HG03135 (cell line): ENCODE measurements around the gene PCSK7.

Source experiments
- ATAC-seq: cut with Tn5 transposase; IDR thresholded peaks from one replicate; pipeline ENCODE4 v1.9.1; 2021; ENCODE audit warnings: mild to moderate bottlenecking, moderate library complexity; ENCODE audit not compliant: unreplicated experiment

The PCSK7 gene

DNA sequence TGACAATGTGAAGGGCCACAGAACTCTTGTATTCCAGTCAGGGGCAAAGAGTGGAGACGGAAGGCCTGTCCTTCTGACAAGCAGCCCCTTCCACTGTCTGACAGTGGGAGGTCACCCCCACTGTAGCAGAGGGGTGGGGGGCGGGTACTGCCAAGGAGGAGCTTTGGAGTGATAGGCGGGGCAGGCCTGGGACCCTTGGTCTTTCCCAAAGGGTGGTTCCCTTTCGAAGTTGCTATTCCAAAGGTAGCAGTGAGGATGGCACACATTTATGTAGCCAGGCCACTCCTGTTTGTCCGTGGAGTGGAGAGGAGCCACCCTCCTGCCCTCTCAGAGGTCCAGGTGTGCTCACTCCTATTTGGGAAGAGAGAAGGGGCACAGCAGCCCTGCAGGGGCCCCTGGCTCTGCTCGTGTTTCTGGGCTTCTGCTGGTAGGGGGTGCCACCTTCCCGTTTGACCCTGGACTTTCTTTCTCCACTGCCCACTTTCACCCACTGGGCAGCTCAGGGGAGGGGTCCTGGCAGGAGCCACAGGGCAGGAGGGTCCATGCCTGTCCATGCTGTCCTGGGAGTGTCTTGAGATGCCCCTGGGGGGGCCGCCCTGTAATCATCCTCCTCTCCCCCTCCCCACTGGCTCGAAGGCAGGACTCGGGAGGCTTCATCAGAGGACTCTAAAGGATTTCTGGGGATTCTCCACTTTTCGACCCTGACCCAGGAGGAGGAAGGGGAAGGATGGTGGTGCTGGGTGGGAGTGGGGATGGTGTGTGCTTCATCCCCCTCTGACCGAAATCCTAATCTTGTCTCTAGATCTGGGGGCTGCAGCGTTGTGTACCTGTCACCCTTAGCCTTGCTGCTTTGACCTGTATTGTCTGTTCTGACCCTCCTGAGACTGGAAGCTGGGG lies 31.7 kb downstream of the PCSK7 start:
- ATAC-seq, result no peak

DNA sequence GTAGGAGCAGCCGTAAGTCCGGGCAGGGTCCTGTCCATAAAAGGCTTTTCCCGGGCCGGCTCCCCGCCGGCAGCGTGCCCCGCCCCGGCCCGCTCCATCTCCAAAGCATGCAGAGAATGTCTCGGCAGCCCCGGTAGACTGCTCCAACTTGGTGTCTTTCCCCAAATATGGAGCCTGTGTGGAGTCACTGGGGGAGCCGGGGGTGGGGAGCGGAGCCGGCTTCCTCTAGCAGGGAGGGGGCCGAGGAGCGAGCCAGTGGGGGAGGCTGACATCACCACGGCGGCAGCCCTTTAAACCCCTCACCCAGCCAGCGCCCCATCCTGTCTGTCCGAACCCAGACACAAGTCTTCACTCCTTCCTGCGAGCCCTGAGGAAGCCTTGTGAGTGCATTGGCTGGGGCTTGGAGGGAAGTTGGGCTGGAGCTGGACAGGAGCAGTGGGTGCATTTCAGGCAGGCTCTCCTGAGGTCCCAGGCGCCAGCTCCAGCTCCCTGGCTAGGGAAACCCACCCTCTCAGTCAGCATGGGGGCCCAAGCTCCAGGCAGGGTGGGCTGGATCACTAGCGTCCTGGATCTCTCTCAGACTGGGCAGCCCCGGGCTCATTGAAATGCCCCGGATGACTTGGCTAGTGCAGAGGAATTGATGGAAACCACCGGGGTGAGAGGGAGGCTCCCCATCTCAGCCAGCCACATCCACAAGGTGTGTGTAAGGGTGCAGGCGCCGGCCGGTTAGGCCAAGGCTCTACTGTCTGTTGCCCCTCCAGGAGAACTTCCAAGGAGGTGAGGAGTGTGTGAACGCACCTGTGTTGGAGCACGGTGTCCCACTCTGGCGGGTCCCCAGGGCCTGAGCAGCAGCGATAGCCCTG lies 32.6 kb downstream of the PCSK7 start, which contains the start of gene TAGLN:
TAGLN (plus strand) TSS at position 318 of the 863 bp plus-strand sequence. CDS start 3,644 bp downstream, outside the sequence.
- no peak for ATAC-seq

DNA sequence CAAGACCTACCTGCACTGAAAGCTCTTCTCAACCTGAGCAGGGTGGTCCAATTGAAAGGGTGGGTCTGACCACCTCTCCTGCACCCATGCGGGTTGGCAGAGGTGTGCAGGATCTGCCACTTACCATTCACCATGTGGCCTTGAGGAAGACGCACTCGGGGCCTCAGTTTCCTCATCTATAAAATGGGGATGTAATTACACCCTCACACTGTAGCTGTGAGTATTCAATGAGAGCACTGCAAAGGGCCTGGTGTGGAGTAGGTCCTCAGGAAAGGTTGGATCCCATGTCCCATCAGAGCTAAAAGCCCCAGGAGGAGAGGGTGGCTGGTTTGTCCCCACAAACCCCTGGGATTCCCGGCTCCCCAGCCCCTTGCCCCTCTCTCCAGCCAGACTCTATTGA lies 33.3 kb downstream of the PCSK7 start:
- no peak for ATAC-seq

DNA sequence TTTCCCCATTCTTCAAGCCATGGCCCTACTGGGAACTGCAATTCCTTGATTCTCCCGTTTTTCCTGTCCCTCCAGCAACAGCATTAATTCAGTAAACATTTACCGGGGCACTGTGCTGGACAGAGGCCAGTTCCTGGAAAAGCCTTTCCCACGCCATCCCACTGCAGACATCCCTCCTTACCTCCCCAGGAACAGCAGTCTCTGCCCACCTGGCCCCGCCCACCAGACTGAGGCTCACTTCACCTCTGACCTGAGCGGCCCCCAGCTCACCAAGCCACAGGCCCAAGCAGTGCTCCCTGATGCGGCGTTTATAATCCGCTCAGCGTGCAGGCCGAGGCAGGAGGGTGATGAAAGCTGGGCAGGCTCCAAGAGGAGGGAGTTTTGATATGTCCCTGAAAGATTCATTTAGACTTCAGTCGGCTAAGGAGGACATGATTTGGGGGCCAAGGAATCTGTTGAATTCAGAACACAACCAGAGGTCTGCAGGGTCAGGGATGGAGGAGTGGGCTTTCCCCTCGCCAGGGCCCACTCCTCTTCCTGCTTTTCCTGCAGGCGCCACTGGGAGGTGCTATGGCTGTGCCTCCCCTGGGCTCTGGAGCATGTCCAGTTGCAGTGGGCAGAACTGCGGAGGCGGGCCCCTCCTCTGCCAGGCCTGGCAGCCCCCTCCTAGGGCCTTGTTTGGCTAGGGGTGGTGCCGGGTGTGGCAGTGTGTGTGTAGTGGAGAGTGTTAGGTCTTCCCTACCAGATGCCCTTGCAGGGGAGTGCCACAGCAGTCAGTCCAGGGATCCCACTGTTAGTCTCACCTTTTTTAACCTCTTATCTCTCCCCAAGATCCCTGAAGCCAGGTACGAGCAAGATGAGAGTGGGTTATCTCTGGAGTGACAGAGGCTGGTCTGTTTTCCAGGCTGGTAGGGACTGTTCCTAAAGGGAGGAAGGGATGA lies 34.1 kb downstream of the PCSK7 start:
- ATAC-seq, result no peak

DNA sequence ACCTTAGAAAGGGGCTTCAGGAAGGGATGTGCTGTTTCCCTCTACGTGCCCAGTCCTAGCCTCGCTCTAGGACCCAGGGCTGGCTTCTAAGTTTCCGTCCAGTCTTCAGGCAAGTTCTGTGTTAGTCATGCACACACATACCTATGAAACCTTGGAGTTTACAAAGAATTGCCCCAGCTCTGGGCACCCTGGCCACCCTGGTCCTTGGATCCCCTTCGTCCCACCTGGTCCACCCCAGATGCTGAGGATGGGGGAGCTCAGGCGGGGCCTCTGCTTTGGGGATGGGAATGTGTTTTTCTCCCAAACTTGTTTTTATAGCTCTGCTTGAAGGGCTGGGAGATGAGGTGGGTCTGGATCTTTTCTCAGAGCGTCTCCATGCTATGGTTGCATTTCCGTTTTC lies 34.9 kb downstream of the PCSK7 start:
- ATAC-seq, result no peak

DNA sequence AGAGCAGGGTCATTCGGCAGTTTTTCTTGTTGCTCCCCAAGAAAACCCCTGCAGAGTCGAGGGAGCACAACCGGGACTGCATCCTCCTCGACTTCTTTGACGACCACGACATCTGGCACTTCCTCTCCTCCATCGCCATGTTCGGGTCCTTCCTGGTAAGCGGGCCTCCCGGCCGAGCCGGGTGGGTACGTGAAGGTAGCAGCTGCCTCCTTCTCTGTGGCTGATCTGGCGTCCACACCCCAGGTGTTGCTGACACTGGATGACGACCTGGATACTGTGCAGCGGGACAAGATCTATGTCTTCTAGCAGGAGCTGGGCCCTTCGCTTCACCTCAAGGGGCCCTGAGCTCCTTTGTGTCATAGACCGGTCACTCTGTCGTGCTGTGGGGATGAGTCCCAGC lies 36.1 kb downstream of the PCSK7 start:
- ATAC-seq, result no peak

DNA sequence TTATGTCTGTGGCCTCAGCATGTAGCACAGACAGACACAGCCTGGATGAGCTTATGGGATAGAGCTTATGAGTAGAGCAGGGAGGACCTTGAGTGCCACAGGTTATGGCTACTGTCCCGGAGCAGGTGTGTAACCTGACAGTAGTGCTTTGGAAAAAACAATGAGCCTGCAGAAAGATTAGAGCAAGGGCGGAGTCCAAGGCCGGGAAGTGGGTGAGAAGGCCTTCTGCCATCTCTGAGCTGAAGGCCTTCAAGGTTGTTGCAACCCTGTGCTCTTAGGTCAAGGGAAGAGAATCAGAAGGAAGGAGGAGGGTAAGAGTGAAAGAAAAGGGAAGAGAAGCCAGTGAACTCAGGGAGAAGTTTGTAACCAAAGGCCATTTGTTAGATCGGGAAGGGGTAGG lies 36.6 kb downstream of the PCSK7 start:
- no peak for ATAC-seq

DNA sequence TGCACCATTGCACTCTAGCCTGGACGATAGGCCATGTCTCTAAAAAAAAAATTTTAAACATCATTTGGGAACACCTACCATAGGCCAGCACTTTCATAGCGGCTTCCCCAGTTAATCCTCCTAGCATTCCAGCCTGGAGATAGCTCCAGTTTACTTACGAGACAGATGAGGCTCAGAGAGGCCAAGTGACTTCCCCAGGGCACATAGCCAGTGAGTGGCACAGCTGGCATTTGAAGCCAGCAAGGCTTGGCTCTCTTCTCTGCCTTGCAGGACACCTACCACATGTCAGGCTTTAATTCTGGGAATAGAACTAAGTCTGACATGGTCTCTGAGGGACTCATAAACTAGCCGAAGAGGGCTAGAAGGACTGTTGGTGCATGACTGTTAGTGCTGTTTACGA lies 37.6 kb downstream of the PCSK7 start:
- no peak for ATAC-seq

DNA sequence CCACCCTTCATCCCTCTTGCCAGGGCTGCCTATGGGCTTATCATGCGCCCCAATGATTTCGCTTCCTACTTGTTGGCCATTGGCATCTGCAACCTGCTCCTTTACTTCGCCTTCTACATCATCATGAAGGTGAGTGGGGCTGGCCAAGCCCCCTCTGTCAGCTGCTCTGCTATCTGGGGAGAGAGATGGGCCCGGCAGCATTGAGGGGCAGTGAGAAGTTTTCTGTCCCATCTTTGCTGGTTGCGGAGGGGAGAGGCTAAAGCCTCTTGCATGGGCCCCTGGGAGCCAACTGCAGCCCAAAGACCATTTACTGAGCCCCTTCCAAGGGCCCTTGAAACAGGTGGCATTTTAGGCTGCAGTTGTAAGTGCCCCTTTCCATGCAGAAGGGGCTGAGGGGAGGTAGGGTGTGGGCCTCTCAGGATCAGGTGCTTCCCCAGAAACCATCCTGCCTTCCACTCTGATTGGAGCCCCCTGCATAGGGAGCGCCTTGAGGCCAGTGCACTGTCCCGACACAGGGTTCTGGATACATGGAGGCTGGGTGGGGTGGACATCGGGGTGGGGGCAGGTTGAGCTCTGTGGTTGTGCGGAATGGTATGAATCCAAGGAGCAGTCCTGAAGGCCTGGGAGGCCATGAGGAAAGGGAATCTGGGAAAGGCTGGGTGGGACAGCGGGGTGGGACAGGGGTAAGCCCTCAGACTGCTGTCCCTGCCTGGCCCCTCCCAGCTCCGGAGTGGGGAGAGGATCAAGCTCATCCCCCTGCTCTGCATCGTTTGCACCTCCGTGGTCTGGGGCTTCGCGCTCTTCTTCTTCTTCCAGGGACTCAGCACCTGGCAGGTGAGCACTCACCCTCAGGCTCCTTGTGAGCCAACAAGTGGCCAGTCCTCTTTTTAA lies 38.5 kb downstream of the PCSK7 start:
- ATAC-seq, result no peak

DNA sequence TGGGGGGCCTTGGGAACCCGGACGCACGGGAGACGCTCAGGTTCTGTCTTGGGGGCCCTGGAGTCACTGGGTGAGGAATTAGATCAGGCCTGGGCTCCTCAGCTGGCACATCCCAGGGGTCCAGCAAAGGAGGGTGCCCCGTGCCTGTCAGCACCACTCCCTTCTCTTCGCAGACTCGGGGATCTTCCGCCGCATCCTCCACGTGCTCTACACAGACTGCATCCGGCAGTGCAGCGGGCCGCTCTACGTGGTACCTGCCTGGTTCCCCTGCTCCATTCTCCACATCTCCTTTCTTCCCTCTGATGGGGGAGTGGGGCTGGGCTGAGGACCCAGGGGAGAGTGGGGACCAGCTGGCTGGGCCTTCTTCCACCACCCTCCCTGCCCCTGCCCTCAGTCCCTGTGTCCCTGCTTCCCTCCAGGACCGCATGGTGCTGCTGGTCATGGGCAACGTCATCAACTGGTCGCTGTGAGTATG lies 39.4 kb downstream of the PCSK7 start:
- ATAC-seq, result no peak

DNA sequence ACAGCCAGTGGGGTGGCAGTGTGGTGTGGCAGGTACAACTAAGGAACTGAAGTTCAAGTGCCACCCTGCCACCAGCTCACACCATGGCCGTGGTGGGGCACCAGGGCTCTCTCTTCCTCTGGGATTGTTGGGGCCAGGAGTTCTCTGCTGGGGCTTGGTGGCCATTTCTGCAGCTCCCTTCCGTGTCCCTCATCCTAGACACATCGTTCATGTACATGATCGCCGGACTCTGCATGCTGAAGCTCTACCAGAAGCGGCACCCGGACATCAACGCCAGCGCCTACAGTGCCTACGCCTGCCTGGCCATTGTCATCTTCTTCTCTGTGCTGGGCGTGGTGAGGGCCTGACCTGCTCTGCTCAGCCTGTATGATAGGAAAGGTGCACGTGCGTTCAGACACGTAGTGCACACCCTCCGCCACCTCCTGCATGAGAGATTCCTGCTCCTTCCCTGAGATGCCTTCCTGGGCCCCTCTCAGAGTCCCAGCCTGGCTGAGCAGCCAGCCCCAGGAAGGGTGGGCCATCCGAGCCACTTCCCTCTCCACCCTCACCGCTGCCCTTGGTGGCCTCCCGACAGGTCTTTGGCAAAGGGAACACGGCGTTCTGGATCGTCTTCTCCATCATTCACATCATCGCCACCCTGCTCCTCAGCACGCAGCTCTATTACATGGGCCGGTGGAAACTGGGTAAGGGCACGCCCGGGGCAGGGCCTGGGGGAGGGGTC lies 40.0 kb downstream of the PCSK7 start:
- ATAC-seq, result no peak

DNA sequence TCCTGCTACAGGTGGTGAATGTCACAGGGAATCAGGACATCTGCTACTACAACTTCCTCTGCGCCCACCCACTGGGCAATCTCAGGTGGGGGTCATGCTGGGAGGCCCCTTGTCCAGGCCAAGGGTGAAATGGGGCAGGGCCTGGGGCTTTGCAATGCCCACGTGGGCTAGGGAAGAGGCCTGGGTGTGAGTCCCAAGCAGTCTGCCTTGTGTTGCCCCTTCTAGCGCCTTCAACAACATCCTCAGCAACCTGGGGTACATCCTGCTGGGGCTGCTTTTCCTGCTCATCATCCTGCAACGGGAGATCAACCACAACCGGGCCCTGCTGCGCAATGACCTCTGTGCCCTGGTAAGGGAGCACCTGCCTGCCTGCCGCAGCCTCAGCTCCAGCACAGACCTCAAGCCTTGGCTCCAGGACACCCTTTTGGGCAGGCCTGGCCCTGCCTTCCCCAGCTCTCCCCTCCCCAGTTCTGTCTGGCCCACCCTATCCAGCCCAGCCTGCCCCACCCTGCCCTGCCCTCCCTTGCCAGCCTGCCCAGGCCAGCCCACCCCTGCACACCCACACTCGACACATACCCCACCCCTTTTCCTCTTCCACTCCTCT lies 41.8 kb downstream of the PCSK7 start:
- ATAC-seq, result no peak

DNA sequence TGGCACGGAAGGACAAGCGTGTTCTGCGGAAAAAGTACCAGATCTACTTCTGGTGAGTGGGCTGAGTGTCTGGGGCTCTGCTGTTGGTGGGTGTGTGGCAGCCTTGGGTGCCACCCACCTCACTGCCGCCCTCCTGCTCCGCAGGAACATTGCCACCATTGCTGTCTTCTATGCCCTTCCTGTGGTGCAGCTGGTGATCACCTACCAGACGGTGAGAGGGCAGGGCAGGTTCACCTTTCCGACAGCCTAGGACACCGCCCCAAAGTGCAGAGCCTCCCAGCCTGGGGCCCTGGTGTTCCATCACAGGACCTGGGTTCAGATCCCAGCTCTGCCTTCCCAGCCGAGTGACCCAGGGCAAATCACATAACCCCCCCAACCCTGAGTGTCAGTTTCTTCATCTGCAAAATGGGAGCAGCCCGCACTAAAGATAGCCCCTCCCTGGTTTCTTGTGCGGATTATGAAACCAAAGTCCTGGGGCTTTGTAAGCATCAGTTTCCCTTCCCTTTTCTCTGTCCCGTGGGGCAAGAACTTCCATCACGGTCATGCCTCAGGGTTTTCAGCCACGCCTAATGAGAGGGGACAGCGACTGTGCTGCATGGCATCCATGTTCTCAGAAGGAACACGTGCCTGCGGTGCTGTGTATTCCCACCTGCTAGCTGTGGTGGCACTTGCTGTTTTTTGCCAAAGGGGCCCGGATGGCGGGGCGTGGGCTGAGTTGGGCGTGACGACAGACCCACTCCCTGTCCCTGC lies 42.5 kb downstream of the PCSK7 start:
- peak; percentile 61 for ATAC-seq

DNA sequence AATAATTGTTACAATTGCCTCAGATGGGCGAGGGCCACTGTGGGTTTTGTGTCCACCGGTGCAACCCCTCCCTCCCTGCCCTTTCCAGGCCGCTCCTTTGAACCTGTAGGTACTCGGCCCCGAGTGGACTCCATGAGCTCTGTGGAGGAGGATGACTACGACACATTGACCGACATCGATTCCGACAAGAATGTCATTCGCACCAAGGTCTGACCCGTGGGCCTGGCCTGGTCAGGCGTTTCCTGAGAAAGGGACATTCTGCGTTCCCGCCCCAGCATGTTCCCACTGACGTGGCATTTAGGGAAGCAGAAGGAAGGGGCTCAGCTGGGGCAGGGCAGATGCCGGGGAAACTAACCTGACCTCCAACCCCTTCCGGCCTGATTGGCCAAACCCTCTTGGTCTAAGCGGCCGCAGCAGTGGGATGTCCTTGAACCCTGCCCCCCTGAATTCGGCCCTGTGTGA lies 43.2 kb downstream of the PCSK7 start:
- ATAC-seq, result no peak

DNA sequence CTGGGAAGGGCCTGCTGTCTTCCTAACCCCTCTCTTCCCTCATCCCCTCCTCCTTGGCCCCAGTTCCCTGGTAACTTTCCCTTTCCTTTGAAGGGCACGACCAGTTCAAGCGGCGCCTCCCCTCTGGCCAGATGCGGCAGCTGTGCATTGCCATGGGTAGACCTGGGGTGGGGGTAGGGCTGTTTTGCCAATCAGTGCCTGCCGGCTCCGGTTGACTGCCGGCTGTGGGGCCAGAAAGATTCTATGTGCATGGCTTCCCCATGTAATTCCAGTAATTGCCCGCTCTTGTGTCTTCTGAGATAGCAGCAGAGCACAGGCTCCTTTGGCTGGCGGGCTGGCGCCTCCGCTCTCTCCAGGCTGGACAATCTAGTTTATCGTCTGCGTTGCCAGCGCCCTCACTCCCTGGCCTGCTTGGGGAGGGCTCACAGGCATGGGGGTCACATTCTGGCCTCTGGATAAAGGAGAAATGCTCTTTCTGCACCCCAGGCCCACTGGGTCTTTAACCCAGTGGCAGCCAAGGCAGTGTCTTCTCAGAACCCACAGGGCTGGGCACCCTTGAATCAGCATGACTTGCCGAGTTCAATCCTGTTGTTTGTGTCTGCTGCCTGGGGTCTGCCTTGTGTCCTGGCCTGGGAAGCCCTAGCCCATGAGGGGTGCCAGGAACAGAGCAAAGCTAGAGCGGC lies 43.9 kb downstream of the PCSK7 start:
- no peak for ATAC-seq

DNA sequence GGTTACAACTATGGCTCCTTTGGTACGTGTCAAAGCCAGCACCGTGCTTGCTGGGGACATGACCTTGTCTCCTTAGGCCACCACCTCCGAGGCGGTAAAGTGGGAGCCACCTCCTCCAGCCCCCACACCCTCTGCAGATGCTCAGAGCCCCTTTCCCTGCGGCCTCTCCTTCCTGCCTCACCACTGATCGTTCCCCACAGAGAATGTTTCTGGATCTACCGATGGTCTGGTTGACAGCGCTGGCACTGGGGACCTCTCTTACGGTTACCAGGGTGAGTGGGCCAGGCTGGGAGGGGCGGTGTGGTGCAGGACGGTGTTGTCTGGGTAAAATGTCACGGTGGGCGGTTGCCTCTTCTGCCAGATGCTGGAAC lies 44.5 kb downstream of the PCSK7 start:
- ATAC-seq, result no peak

DNA sequence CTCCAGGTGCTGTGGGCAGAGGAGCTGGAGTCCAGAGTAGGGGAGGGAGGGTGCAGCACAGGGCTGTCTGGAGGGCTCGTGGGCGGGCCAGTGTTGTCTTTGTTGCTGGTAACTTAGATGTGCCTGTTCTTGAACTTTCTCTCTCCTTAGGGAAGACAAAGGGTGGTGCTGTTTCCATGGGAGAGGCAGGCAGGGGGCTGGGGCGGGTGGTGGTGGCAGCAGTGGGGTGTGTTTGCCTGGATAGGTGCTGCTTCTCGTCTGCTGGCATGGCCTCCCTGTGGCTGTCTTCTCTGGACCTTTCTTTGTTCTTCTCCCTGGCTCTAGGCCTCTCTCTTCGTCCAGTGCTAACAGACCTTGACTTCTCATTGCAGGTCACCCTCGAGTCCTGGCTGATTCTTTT lies 44.9 kb downstream of the PCSK7 start:
- no peak for ATAC-seq
